K562 (cell line): ENCODE results near the gene IL21. TPM values are rescaled to one million over a fixed set of nuclear protein-coding genes. Genes with fewer than 3 reads are reported as not detected.
A peak's percentile ranks its signal among the peaks of the same experiment; 100 is the strongest.

ENCODE experiments used
- ATF1 ChIP-seq, 2 experiments: fragments of 450-650 bp in 1 of 2; IDR thresholded peaks; 2 replicates each; pipeline ENCODE4 v1.6.1; 2016; ENCODE audit warnings: missing compliant biosample characterization in 1 of 2, missing genetic modification characterization in 1 of 2
- BHLHE40 ChIP-seq: IDR thresholded peaks from 2 replicates; pipeline ENCODE4 v1.6.1; 2011; ENCODE audit warnings: low read length, improper control_type of control experiment
- CHD2 ChIP-seq: IDR thresholded peaks from 2 replicates; pipeline ENCODE4 v1.6.1; 2011; ENCODE audit warnings: low read depth, low read length
- CXXC5 ChIP-seq: fragments of 250-450 bp; sonication (Bioruptor Pico); IDR thresholded peaks from 2 replicates; pipeline ENCODE4 v1.8.0; 2022; ENCODE audit warnings: inconsistent platforms, mild to moderate bottlenecking, moderate library complexity
- E2F8 ChIP-seq: fragments of 450-650 bp; IDR thresholded peaks from 2 replicates; pipeline ENCODE4 v1.7.1; 2018; ENCODE audit warnings: mild to moderate bottlenecking, low read depth; ENCODE audit not compliant: partially characterized antibody
- ETV1 ChIP-seq: fragments of 450-650 bp; conservative IDR thresholded peaks from 2 replicates; pipeline ENCODE4 v1.6.1; 2016; ENCODE audit warnings: missing genetic modification characterization, control low read depth, low read depth, missing compliant biosample characterization
- FOXK1 ChIP-seq: sonication (generic); formaldehyde crosslinking; IDR thresholded peaks from 2 replicates; pipeline ENCODE4 v1.8.0; 2022; ENCODE audit warnings: missing genetic modification reagents, mild to moderate bottlenecking, borderline replicate concordance
- GMEB1 ChIP-seq: fragments of 250-450 bp; sonication (Bioruptor Pico); IDR thresholded peaks from 2 replicates; pipeline ENCODE4 v1.4.0; 2020; ENCODE audit warnings: mild to moderate bottlenecking
- KLF16 ChIP-seq: IDR thresholded peaks from 2 replicates; pipeline ENCODE4 v1.6.1; 2016; ENCODE audit warnings: antibody characterized with exemption
- MCM7 ChIP-seq, 2 experiments: fragments of 450-650 bp; IDR thresholded peaks; 2 replicates each; pipeline ENCODE4 v1.6.1; 2016 to 2018
- MYBL2 ChIP-seq, 2 experiments: fragments of 450-650 bp in 1 of 2; sonication (generic) in 1 of 2; formaldehyde crosslinking in 1 of 2; IDR thresholded peaks; 2 replicates each; pipeline versions ENCODE4 v1.6.1 to v1.8.1; 2017 to 2022; ENCODE audit warnings: borderline replicate concordance in 1 of 2, inconsistent platforms in 1 of 2, low read depth in 1 of 2, mild to moderate bottlenecking in 1 of 2, missing genetic modification reagents in 1 of 2, moderate library complexity in 1 of 2
- TCF3 ChIP-seq: sonication (generic); formaldehyde crosslinking; IDR thresholded peaks from 2 replicates; pipeline ENCODE4 v1.4.0; 2020; ENCODE audit warnings: mild to moderate bottlenecking, missing genetic modification reagents
- TRIM24 ChIP-seq, 2 experiments: fragments of 450-650 bp; IDR thresholded peaks; 2 replicates each; pipeline ENCODE4 v1.6.1; 2016
- ZKSCAN1 ChIP-seq: fragments of 150-350 bp; IDR thresholded peaks from 2 replicates; pipeline ENCODE4 v1.6.1; 2016; ENCODE audit warnings: low read depth, low read length
- ZNF449 ChIP-seq: fragments of 250-450 bp; sonication (Bioruptor Pico); IDR thresholded peaks from 2 replicates; pipeline ENCODE4 v1.8.0; 2022; ENCODE audit warnings: moderate library complexity, mild to moderate bottlenecking, inconsistent platforms
- ZNF589 ChIP-seq: fragments of 200-800 bp; sonication (Bioruptor generic); IDR thresholded peaks from 2 replicates; pipeline ENCODE4 v1.6.1; 2016; ENCODE audit warnings: low read depth, missing genetic modification characterization, missing compliant biosample characterization
- polyA plus RNA-seq, 8 experiments: library from polyadenylated mRNA; depleted of rRNA in 4 of 8; stranded (reverse) in 5 of 8; unstranded in 3 of 8; fragments of >200 nt; fragmentation: Nextera tagmentation in 2 of 8; fragmentation: Illumina TruSeq in 1 of 8; extraction: Ambion mirVana in 2 of 8; extraction: Trizol in 1 of 8; gene quantifications; 2 replicates each; pipeline versions ENCODE4 v1.2.1 to v1.2.3, GENCODE V29; 2011 to 2014; ENCODE audit warnings: inconsistent platforms in 1 of 8, missing spikeins in 1 of 8
- total RNA-seq, 7 experiments: library from RNA; depleted of rRNA in 6 of 7; stranded (reverse); fragments of >200 nt in 6 of 7; fragmentation: Illumina TruSeq in 2 of 7; extraction: Trizol in 2 of 7; gene quantifications; 2 replicates each; pipeline versions ENCODE4 v1.2.1 to v1.2.3, GENCODE V29; 2011 to 2021; ENCODE audit warnings: low replicate concordance in 1 of 7
- TF ChIP-seq, protein P1 (sequence below): fragments of 450-650 bp; formaldehyde crosslinking; conservative IDR thresholded peaks from 2 replicates; pipeline ENCODE4 v1.4.0; 2022; ENCODE audit warnings: mild to moderate bottlenecking, missing genetic modification characterization

The IL21 gene
- total and polyA plus RNA-seq, 9 of the 15 experiments (the other 6 are each of a cell fraction or from before 2014, with no cell fraction given): not detected

- TF ChIP-seq GMEB1 (CRISPR knock-in tag) (0 out of 2 replicates have a peak, but pooled peaks have one; percentile 32), KLF16 (no peak), ZNF589 (CRISPR knock-in tag) (peak; percentile 82; the same call in 1 of the 2 replicates), ETV1 (tag) (peak; percentile 11; the same call in 1 of the 2 replicates), TCF3 (CRISPR knock-in tag) (no peak; the same call in 1 of the 2 replicates), CXXC5 (CRISPR knock-in tag) (peak; percentile 73), BHLHE40 (no peak), MCM7 (IDR thresholded peaks at IDR 0.05) (no peak), ATF1 (CRISPR knock-in tag; IDR thresholded peaks at IDR 0.05) (no peak; the same call in 1 of the 2 replicates), ATF1 (tag; IDR thresholded peaks at IDR 0.05) (peak; percentile 86), ZKSCAN1 (no peak), MYBL2 (IDR thresholded peaks at IDR 0.05; ENCODE audit: low read depth) (peak; percentile 20; the same call in 1 of the 2 replicates), MYBL2 (CRISPR knock-in tag; IDR thresholded peaks at IDR 0.05; ENCODE audit: borderline replicate concordance) (no peak), TRIM24 (IDR thresholded peaks at IDR 0.05) (peak in 1 of 2 experiments; percentile 57; a peak in 1 of 4 replicates), ZNF449 (peak; percentile 80), CHD2 (no peak), E2F8 (no peak), FOXK1 (CRISPR knock-in tag) (no peak)
- TF ChIP-seq, protein P1, sequence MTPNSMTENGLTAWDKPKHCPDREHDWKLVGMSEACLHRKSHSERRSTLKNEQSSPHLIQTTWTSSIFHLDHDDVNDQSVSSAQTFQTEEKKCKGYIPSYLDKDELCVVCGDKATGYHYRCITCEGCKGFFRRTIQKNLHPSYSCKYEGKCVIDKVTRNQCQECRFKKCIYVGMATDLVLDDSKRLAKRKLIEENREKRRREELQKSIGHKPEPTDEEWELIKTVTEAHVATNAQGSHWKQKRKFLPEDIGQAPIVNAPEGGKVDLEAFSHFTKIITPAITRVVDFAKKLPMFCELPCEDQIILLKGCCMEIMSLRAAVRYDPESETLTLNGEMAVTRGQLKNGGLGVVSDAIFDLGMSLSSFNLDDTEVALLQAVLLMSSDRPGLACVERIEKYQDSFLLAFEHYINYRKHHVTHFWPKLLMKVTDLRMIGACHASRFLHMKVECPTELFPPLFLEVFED: peak; percentile 14; the same call in 1 of the 2 replicates
These were observed 40.6 kb upstream of the IL21 start (continued) for GRCh38 chr4:122661176-122662160.
